Stimulated activated naive CD4-positive, alpha-beta T cell treated with Interleukin-2 at 50 U/mL for 16 hours (primary cell): ENCODE data around the gene CCDC171.
"Not testable (repeated sequence)": the region's sequence is repeated elsewhere in the genome, so short reads cannot be mapped to it uniquely, and the experiment has no call there.

Experiments used
- DNase-seq: peaks from one replicate; lab custom pipeline; 2025; lab: John Stamatoyannopoulos, UW

CCDC171 gene

GRCh38 chr9:15570769-15571168 lies 17.9 kb downstream of the CCDC171 start:
- no peak for DNase-seq

- DNase-seq, result no peak
Observed at GRCh38 chr9:15572200-15572770, 19.4 kb downstream of the CCDC171 start.

- no peak for DNase-seq
Observed at GRCh38 chr9:15576350-15577050, 23.7 kb downstream of the CCDC171 start.

- DNase-seq, result no peak
Observed at GRCh38 chr9:15578714-15579113, 25.9 kb downstream of the CCDC171 start.

- no peak for DNase-seq
Observed at GRCh38 chr9:15584379-15584778, 31.5 kb downstream of the CCDC171 start.

- no peak for DNase-seq
Observed at GRCh38 chr9:15592317-15592716, 39.5 kb downstream of the CCDC171 start.

GRCh38 chr9:15592940-15593339 lies 40.1 kb downstream of the CCDC171 start:
- DNase-seq, result not testable (repeated sequence)

- DNase-seq, result not testable (repeated sequence)
Observed at GRCh38 chr9:15600666-15601330, 48.0 kb downstream of the CCDC171 start.

- no peak for DNase-seq
Observed at GRCh38 chr9:15606643-15607472, 54.0 kb downstream of the CCDC171 start.

- no peak for DNase-seq
Observed at GRCh38 chr9:15612962-15613361, 60.1 kb downstream of the CCDC171 start.

- no peak for DNase-seq
Observed at GRCh38 chr9:15617782-15618181, 64.9 kb downstream of the CCDC171 start.

- no peak for DNase-seq
Observed at GRCh38 chr9:15618540-15619331, 65.9 kb downstream of the CCDC171 start.

GRCh38 chr9:15622318-15622971 lies 69.6 kb downstream of the CCDC171 start:
- DNase-seq, result no peak

GRCh38 chr9:15635752-15636151 lies 82.9 kb downstream of the CCDC171 start:
- DNase-seq, result no peak

GRCh38 chr9:15640121-15640520 lies 87.3 kb downstream of the CCDC171 start:
- no peak for DNase-seq

- DNase-seq, result no peak
Observed at GRCh38 chr9:15641291-15641690, 88.4 kb downstream of the CCDC171 start.

- no peak for DNase-seq
Observed at GRCh38 chr9:15642369-15642962, 89.6 kb downstream of the CCDC171 start.

- DNase-seq, result no peak
Observed at GRCh38 chr9:15670246-15670645, 117.4 kb downstream of the CCDC171 start.

GRCh38 chr9:15670894-15671293 lies 118.1 kb downstream of the CCDC171 start:
- DNase-seq, result no peak

GRCh38 chr9:15693701-15694100 lies 140.9 kb downstream of the CCDC171 start:
- no peak for DNase-seq

GRCh38 chr9:15696979-15697378 lies 144.1 kb downstream of the CCDC171 start:
- DNase-seq, result no peak
